ENCODE measurements around the gene CACNA2D3.

DNA sequence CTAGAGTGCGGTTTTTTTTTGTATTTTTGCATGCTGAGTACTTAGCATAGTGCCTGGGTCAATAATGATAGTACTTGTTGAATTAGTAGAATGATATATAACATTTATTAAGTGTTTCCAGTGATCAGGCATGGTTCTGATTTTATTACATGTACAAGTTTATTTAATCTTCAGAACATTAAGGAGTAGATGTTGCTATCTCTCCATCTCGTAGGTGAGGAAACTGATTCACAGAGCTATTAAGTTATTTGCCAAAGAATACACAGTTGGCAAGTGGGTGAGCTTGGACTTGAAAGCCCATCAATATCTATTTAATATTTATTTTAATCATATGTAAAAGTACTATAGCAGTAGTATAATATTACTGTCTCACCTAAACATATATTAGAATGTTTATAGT, 219.5 kb downstream of the CACNA2D3 start:
- TF ChIP-seq, protein P1, sequence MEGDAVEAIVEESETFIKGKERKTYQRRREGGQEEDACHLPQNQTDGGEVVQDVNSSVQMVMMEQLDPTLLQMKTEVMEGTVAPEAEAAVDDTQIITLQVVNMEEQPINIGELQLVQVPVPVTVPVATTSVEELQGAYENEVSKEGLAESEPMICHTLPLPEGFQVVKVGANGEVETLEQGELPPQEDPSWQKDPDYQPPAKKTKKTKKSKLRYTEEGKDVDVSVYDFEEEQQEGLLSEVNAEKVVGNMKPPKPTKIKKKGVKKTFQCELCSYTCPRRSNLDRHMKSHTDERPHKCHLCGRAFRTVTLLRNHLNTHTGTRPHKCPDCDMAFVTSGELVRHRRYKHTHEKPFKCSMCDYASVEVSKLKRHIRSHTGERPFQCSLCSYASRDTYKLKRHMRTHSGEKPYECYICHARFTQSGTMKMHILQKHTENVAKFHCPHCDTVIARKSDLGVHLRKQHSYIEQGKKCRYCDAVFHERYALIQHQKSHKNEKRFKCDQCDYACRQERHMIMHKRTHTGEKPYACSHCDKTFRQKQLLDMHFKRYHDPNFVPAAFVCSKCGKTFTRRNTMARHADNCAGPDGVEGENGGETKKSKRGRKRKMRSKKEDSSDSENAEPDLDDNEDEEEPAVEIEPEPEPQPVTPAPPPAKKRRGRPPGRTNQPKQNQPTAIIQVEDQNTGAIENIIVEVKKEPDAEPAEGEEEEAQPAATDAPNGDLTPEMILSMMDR (IDR thresholded peaks at IDR 0.05) = no peak
- no peak for TF ChIP-seq ZFX (IDR thresholded peaks at IDR 0.05; ENCODE audit: borderline replicate concordance)
